ENCODE data around the gene WBP11. TPM values are rescaled to one million over a fixed set of nuclear protein-coding genes. Genes with fewer than 3 reads are reported as not detected.
A peak's percentile ranks its signal among the peaks of the same experiment; 100 is the strongest.

WBP11 gene
- total and polyA plus RNA-seq, 9 of the 15 experiments (the other 6 are each of a cell fraction or from before 2014, with no cell fraction given), result 7.7 to 60.8 (median 24.6) TPM

DNA sequence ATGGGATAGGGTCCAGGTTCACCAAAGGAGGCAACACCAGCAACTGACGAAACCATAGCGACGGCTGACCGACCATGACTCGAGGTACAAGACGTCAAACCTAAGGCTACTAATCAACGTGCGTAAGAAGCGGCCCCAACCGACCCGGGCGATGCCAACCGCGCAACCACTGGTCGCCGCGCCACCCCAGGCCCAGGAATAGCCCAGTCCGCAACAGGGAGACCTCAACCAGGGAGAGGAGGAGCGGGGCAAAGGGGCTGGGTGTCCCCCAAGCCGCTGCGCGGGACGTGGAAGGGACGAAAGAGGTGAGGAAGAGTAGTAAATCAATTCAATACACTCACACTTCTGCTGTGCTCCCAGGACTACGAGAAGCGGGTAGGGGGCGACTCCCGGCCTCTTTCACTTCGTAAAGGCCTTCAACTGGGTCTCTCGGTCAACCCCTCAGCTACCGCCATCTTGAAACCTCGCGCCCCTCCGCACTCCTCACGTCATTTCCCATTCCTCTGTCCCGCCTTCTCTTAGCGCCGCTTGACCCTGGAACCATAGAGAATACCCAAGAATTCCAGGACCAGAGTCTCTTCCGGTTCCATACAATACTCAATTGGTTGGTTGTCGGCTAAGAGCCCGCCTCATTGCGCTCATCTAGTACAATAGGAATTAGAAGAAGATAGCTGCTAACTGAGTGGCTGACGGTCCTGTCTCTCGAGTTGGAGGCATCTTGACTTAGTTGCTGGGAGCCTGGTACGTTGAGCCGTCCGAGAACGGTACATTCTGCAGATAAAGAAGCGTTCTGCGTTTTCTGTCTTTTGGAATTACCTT is at the start of gene WBP11, which contains the start of gene C12orf60 (continued):
- TF ChIP-seq, protein P1, sequence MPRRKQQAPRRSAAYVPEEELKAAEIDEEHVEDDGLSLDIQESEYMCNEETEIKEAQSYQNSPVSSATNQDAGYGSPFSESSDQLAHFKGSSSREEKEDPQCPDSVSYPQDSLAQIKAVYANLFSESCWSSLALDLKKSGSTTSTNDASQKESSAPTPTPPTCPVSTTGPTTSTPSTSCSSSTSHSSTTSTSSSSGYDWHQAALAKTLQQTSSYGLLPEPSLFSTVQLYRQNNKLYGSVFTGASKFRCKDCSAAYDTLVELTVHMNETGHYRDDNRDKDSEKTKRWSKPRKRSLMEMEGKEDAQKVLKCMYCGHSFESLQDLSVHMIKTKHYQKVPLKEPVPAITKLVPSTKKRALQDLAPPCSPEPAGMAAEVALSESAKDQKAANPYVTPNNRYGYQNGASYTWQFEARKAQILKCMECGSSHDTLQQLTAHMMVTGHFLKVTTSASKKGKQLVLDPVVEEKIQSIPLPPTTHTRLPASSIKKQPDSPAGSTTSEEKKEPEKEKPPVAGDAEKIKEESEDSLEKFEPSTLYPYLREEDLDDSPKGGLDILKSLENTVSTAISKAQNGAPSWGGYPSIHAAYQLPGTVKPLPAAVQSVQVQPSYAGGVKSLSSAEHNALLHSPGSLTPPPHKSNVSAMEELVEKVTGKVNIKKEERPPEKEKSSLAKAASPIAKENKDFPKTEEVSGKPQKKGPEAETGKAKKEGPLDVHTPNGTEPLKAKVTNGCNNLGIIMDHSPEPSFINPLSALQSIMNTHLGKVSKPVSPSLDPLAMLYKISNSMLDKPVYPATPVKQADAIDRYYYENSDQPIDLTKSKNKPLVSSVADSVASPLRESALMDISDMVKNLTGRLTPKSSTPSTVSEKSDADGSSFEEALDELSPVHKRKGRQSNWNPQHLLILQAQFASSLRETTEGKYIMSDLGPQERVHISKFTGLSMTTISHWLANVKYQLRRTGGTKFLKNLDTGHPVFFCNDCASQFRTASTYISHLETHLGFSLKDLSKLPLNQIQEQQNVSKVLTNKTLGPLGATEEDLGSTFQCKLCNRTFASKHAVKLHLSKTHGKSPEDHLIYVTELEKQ (CRISPR knock-in tag; IDR thresholded peaks at IDR 0.05), result no peak
- TF ChIP-seq FOXJ3 (CRISPR knock-in tag; IDR thresholded peaks at IDR 0.05), result no peak
- TF ChIP-seq HNRNPK (IDR thresholded peaks at IDR 0.05; ENCODE audit: low read depth, low read length, poor library complexity, severe bottlenecking), result no peak
- TF ChIP-seq ZNF586 (CRISPR knock-in tag; conservative IDR thresholded peaks at IDR 0.05), result no peak
- no peak for TF ChIP-seq EZH2 (IDR thresholded peaks at IDR 0.05; ENCODE audit: borderline replicate concordance, low read depth, low read length)
- no peak for TF ChIP-seq RFX5 (IDR thresholded peaks at IDR 0.05; ENCODE audit: low read depth, low read length)
- no peak for TF ChIP-seq KHSRP (IDR thresholded peaks at IDR 0.05)
- no peak for TF ChIP-seq PRMT5 (CRISPR knock-in tag; IDR thresholded peaks at IDR 0.05)
- TF ChIP-seq, protein P2, sequence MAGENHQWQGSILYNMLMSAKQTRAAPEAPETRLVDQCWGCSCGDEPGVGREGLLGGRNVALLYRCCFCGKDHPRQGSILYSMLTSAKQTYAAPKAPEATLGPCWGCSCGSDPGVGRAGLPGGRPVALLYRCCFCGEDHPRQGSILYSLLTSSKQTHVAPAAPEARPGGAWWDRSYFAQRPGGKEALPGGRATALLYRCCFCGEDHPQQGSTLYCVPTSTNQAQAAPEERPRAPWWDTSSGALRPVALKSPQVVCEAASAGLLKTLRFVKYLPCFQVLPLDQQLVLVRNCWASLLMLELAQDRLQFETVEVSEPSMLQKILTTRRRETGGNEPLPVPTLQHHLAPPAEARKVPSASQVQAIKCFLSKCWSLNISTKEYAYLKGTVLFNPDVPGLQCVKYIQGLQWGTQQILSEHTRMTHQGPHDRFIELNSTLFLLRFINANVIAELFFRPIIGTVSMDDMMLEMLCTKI (IDR thresholded peaks at IDR 0.05; ENCODE audit: partially characterized antibody), result no peak
- no peak for TF ChIP-seq KLF16 (IDR thresholded peaks at IDR 0.05)
- TF ChIP-seq, protein P3, sequence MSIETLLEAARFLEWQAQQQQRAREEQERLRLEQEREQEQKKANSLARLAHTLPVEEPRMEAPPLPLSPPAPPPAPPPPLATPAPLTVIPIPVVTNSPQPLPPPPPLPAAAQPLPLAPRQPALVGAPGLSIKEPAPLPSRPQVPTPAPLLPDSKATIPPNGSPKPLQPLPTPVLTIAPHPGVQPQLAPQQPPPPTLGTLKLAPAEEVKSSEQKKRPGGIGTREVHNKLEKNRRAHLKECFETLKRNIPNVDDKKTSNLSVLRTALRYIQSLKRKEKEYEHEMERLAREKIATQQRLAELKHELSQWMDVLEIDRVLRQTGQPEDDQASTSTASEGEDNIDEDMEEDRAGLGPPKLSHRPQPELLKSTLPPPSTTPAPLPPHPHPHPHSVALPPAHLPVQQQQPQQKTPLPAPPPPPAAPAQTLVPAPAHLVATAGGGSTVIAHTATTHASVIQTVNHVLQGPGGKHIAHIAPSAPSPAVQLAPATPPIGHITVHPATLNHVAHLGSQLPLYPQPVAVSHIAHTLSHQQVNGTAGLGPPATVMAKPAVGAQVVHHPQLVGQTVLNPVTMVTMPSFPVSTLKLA (conservative IDR thresholded peaks at IDR 0.05), result peak; percentile 33 to 52; a peak in 1 of 4 replicates
- TF ChIP-seq SMAD2 (IDR thresholded peaks at IDR 0.05; ENCODE audit: low read depth, low read length), result no peak
- no peak for TF ChIP-seq RBM15 (IDR thresholded peaks at IDR 0.05; ENCODE audit: insufficient read depth, low read length)
- TF ChIP-seq PCBP1 (IDR thresholded peaks at IDR 0.05; ENCODE audit: low read depth, low read length, poor library complexity, severe bottlenecking), result no peak
- no peak for TF ChIP-seq ZNF551 (CRISPR knock-in tag; IDR thresholded peaks at IDR 0.05)
- no peak for TF ChIP-seq MAFF (IDR thresholded peaks at IDR 0.05; ENCODE audit: low read length)
- TF ChIP-seq, protein P4, sequence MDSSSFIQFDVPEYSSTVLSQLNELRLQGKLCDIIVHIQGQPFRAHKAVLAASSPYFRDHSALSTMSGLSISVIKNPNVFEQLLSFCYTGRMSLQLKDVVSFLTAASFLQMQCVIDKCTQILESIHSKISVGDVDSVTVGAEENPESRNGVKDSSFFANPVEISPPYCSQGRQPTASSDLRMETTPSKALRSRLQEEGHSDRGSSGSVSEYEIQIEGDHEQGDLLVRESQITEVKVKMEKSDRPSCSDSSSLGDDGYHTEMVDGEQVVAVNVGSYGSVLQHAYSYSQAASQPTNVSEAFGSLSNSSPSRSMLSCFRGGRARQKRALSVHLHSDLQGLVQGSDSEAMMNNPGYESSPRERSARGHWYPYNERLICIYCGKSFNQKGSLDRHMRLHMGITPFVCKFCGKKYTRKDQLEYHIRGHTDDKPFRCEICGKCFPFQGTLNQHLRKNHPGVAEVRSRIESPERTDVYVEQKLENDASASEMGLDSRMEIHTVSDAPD (CRISPR knock-in tag; IDR thresholded peaks at IDR 0.05), result no peak
- no peak for TF ChIP-seq CTBP1 (IDR thresholded peaks at IDR 0.05; ENCODE audit: borderline replicate concordance)
- no peak for TF ChIP-seq MEF2D (tag; conservative IDR thresholded peaks at IDR 0.05; ENCODE audit: low read depth)
- no peak for TF ChIP-seq CBX8 (IDR thresholded peaks at IDR 0.05; ENCODE audit: borderline replicate concordance, extremely low read depth, low read depth, low read length, poor library complexity, severe bottlenecking)
